Neural cell (in vitro differentiated cells): ENCODE measurements around the gene FBXO2. TPM values are rescaled to one million over a fixed set of nuclear protein-coding genes. Genes with fewer than 3 reads are reported as not detected.

Experiments
- H2AFZ ChIP-seq: fragments of 200-600, 300-800 bp; sonication (generic), shearing (Covaris generic); 2 replicates; pipeline ENCODE4 v1.6.0; 2014; ENCODE audit warnings: low read depth, mild to moderate bottlenecking, antibody characterized with exemption, low read length, moderate library complexity
- H3F3A ChIP-seq: fragments of 200-600 bp; shearing (Covaris generic); 2 replicates; pipeline ENCODE4 v1.6.1; 2016; ENCODE audit warnings: mild to moderate bottlenecking, moderate library complexity, mixed read lengths, antibody characterized with exemption, low read length; ENCODE audit not compliant: insufficient read depth, poor library complexity, severe bottlenecking
- H3K27ac ChIP-seq: fragments of 200-600, 300-800 bp; sonication (generic), shearing (Covaris generic); 2 replicates; pipeline ENCODE4 v1.5.1; 2014; ENCODE audit warnings: mild to moderate bottlenecking, low read length, moderate library complexity
- H3K27me3 ChIP-seq: fragments of 300-800, 200-600 bp; sonication (generic), shearing (Covaris generic); 2 replicates; pipeline ENCODE4 v1.6.0; 2014; ENCODE audit warnings: mild to moderate bottlenecking, low read depth, low read length, moderate library complexity; ENCODE audit not compliant: insufficient read depth
- H3K36me3 ChIP-seq: fragments of 300-800, 200-600 bp; sonication (generic), shearing (Covaris generic); 2 replicates; pipeline ENCODE4 v1.5.1; 2014; ENCODE audit warnings: mild to moderate bottlenecking, antibody characterized with exemption, low read length, moderate library complexity; ENCODE audit not compliant: insufficient read depth
- H3K4me2 ChIP-seq: fragments of 300-800, 200-600 bp; sonication (generic), shearing (Covaris generic); 2 replicates; pipeline ENCODE4 v1.6.0; 2014; ENCODE audit warnings: mild to moderate bottlenecking, low read length
- H3K4me3 ChIP-seq: fragments of 300-800, 200-600 bp; sonication (generic), shearing (Covaris generic); 2 replicates; pipeline ENCODE4 v1.5.1; 2014; ENCODE audit warnings: mild to moderate bottlenecking, low read length, moderate library complexity
- H3K79me2 ChIP-seq: fragments of 200-600 bp; shearing (Covaris generic); replicated peaks from 2 replicates; pipeline ENCODE4 v1.6.0; 2014; ENCODE audit warnings: mild to moderate bottlenecking, low read length, moderate library complexity; ENCODE audit not compliant: insufficient read depth
- H3K9ac ChIP-seq: fragments of 300-800, 200-600 bp; sonication (generic), shearing (Covaris generic); 2 replicates; pipeline ENCODE4 v1.6.1; 2016; ENCODE audit warnings: mild to moderate bottlenecking, low read length, mixed read lengths
- H3K9me2 ChIP-seq: fragments of 200-600 bp; shearing (Covaris generic); 2 replicates; pipeline ENCODE4 v1.6.1; 2016; ENCODE audit warnings: mild to moderate bottlenecking, low read length, mixed read lengths; ENCODE audit not compliant: insufficient read depth
- H3K9me3 ChIP-seq: fragments of 200-600, 300-800 bp; sonication (generic), shearing (Covaris generic); 2 replicates; pipeline ENCODE4 v1.6.1; 2016; ENCODE audit warnings: mild to moderate bottlenecking, mixed run types, low read length, moderate library complexity, mixed read lengths
- H4K20me1 ChIP-seq: fragments of 200-600 bp; shearing (Covaris generic); 2 replicates; pipeline ENCODE4 v1.6.1; 2016; ENCODE audit warnings: mild to moderate bottlenecking, mixed run types; ENCODE audit not compliant: insufficient read depth
- EP300 ChIP-seq: fragments of 450-650 bp; conservative IDR thresholded peaks from 2 replicates; pipeline ENCODE4 v1.6.1; 2014; ENCODE audit warnings: antibody characterized with exemption, mild to moderate bottlenecking, moderate library complexity; ENCODE audit not compliant: poor library complexity, severe bottlenecking
- EZH2 ChIP-seq: fragments of 200-600, 300-800 bp; shearing (Covaris generic), sonication (generic); IDR thresholded peaks from 2 replicates; pipeline ENCODE4 v1.6.1; 2014; ENCODE audit warnings: antibody characterized with exemption, low read length, borderline replicate concordance, mild to moderate bottlenecking; ENCODE audit not compliant: insufficient read depth, poor library complexity, severe bottlenecking
- MXI1 ChIP-seq: fragments of 450-650 bp; conservative IDR thresholded peaks from 2 replicates; pipeline ENCODE4 v1.6.1; 2014; ENCODE audit warnings: antibody characterized with exemption, mild to moderate bottlenecking; ENCODE audit not compliant: poor library complexity, severe bottlenecking
- POLR2AphosphoS5 ChIP-seq: IDR thresholded peaks from 2 replicates; pipeline ENCODE4 v1.6.1; 2012
- RAD21 ChIP-seq: fragments of 450-650 bp; conservative IDR thresholded peaks from 2 replicates; pipeline ENCODE4 v1.6.1; 2014; ENCODE audit warnings: antibody characterized with exemption, mild to moderate bottlenecking, moderate library complexity
- REST ChIP-seq: IDR thresholded peaks from 2 replicates; pipeline ENCODE4 v1.6.1; 2012; ENCODE audit warnings: borderline replicate concordance
- SMC3 ChIP-seq: fragments of 450-650 bp; conservative IDR thresholded peaks from 2 replicates; pipeline ENCODE4 v1.6.1; 2014; ENCODE audit warnings: antibody characterized with exemption, mild to moderate bottlenecking, moderate library complexity; ENCODE audit not compliant: poor library complexity
- TAF1 ChIP-seq: IDR thresholded peaks from 2 replicates; pipeline ENCODE4 v1.6.1; 2012; ENCODE audit warnings: low read depth
- polyA plus RNA-seq: library from polyadenylated mRNA; depleted of rRNA; stranded (reverse); fragments of >200 nt; gene quantifications from 2 replicates; pipeline ENCODE4 v1.2.3, GENCODE V29; 2014
- TF ChIP-seq, protein P1 (sequence below): fragments of 450-650 bp; IDR thresholded peaks from 2 replicates; pipeline ENCODE4 v1.5.1; 2014; ENCODE audit warnings: antibody characterized with exemption, mild to moderate bottlenecking, moderate library complexity; ENCODE audit not compliant: poor library complexity, severe bottlenecking

FBXO2 gene
- polyA plus RNA-seq, 1 donor from 2014 or later, result 16.6 TPM

GRCh38 chr1:11673089-11673769 lies 19.0 kb upstream of the FBXO2 start:
- H2AFZ ChIP-seq, result no peak overlapping the region
- H3K4me3 ChIP-seq, result no peak overlapping the region
- no peaks in the 10 kb centered on the region for H3F3A ChIP-seq
- TF ChIP-seq POLR2AphosphoS5 (no peak), REST (no peak), EP300 (no peak), MXI1 (no peak)
- H4K20me1 ChIP-seq, result no peaks in the 10 kb centered on the region
- no peak overlapping the region for H3K4me2 ChIP-seq
- no peaks in the 10 kb centered on the region for H3K36me3 ChIP-seq
- no peaks in the 10 kb centered on the region for H3K9me3 ChIP-seq
- no peaks in the 10 kb centered on the region for H3K9me2 ChIP-seq
- H3K79me2 ChIP-seq, result peaks cover under 1% of the 10 kb centered on the region
- no peaks in the 10 kb centered on the region for H3K27me3 ChIP-seq
- H3K9ac ChIP-seq, result no peak overlapping the region
- no peak overlapping the region for H3K27ac ChIP-seq

DNA sequence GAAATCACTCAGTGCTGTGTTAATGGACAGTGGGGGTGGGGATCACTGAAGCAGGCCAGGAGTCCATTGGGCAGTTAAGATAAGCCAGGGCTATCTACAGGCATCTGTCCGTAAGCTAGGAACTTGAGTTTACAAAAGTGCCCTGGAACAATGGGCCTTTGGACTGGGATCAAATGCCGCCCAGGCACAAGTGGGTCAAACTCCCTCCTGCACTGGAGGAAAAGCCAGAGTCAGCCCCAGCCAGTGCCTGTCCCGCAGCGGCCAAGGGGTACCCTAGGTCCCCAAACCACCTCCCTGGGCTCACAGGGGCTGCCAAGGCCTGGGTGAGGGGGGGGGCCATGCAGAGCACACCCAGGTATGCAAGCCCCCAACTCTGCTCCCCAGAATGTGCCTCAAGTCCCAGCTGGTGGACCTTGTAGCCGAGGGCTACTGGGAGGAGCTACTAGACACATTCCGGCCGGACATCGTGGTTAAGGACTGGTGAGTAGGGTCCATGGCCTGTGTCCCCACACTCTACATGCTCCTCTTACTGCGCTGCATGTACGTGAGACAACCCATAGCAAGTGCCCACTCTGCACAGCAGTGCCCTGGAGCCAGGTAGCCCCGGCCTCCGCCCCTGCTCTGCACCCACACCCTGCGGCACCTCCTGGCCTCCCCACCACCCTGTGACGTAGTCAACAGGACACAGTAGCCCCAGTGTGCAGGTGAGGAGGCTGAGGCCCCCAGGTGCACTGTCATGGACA lies 17.5 kb upstream of the FBXO2 start:
- Histone ChIP-seq H3F3A (no peaks in the 10 kb centered on the region), H3K9me3 (no peaks in the 10 kb centered on the region), H3K9me2 (no peaks in the 10 kb centered on the region), H3K4me3 (no peak overlapping the region), H3K4me2 (no peak overlapping the region), H2AFZ (no peak overlapping the region), H4K20me1 (no peaks in the 10 kb centered on the region), H3K9ac (no peak overlapping the region), H3K36me3 (no peaks in the 10 kb centered on the region), H3K27me3 (no peaks in the 10 kb centered on the region), H3K27ac (no peak overlapping the region), H3K79me2 (no peaks in the 10 kb centered on the region)
- no peak for TF ChIP-seq SMC3
- TF ChIP-seq EZH2, result no peak
- TF ChIP-seq POLR2AphosphoS5, result no peak
- TF ChIP-seq RAD21, result no peak
- TF ChIP-seq REST, result no peak
- TF ChIP-seq EP300, result no peak
- no peak for TF ChIP-seq TAF1
- TF ChIP-seq, protein P1, sequence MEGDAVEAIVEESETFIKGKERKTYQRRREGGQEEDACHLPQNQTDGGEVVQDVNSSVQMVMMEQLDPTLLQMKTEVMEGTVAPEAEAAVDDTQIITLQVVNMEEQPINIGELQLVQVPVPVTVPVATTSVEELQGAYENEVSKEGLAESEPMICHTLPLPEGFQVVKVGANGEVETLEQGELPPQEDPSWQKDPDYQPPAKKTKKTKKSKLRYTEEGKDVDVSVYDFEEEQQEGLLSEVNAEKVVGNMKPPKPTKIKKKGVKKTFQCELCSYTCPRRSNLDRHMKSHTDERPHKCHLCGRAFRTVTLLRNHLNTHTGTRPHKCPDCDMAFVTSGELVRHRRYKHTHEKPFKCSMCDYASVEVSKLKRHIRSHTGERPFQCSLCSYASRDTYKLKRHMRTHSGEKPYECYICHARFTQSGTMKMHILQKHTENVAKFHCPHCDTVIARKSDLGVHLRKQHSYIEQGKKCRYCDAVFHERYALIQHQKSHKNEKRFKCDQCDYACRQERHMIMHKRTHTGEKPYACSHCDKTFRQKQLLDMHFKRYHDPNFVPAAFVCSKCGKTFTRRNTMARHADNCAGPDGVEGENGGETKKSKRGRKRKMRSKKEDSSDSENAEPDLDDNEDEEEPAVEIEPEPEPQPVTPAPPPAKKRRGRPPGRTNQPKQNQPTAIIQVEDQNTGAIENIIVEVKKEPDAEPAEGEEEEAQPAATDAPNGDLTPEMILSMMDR, result no peak
- no peak for TF ChIP-seq MXI1
